ENCODE results near the gene CD19.
A peak's percentile ranks its signal among the peaks of the same experiment; 100 is the strongest.

Gene CD19

DNA sequence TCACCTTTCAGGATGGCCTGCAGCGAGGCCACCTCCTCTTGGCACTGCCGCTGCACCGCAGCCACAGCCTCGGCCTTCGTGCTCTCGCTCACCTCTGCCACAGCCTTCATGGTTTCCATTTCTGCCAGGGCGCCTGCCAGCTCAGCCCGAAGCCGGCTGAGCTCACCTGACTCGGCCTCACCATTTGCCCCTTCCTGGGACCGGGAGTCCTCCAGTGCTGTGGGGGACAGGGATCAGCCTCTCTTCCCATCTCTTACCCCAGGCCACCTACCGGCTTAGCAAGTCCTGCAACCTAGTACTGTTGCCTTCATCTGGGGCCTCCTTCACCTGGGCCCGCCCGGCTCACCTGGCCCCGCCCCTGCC lies 7.4 kb upstream of the CD19 start:
- no peak for TF ChIP-seq TAF1 (IDR thresholded peaks at IDR 0.05; ENCODE audit: borderline replicate concordance, insufficient read depth, low read length)
- no peak for TF ChIP-seq FOXP2 (optimal IDR thresholded peaks at IDR 0.05; ENCODE audit: borderline replicate concordance, extremely low read depth, extremely low read length, insufficient read depth)
- TF ChIP-seq SIN3A (IDR thresholded peaks at IDR 0.05; ENCODE audit: borderline replicate concordance, insufficient read depth, low read length) = no peak
- no peak for TF ChIP-seq POLR2AphosphoS5 (IDR thresholded peaks at IDR 0.05; ENCODE audit: low read depth, low read length)
- TF ChIP-seq, protein P1, sequence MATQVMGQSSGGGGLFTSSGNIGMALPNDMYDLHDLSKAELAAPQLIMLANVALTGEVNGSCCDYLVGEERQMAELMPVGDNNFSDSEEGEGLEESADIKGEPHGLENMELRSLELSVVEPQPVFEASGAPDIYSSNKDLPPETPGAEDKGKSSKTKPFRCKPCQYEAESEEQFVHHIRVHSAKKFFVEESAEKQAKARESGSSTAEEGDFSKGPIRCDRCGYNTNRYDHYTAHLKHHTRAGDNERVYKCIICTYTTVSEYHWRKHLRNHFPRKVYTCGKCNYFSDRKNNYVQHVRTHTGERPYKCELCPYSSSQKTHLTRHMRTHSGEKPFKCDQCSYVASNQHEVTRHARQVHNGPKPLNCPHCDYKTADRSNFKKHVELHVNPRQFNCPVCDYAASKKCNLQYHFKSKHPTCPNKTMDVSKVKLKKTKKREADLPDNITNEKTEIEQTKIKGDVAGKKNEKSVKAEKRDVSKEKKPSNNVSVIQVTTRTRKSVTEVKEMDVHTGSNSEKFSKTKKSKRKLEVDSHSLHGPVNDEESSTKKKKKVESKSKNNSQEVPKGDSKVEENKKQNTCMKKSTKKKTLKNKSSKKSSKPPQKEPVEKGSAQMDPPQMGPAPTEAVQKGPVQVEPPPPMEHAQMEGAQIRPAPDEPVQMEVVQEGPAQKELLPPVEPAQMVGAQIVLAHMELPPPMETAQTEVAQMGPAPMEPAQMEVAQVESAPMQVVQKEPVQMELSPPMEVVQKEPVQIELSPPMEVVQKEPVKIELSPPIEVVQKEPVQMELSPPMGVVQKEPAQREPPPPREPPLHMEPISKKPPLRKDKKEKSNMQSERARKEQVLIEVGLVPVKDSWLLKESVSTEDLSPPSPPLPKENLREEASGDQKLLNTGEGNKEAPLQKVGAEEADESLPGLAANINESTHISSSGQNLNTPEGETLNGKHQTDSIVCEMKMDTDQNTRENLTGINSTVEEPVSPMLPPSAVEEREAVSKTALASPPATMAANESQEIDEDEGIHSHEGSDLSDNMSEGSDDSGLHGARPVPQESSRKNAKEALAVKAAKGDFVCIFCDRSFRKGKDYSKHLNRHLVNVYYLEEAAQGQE (IDR thresholded peaks at IDR 0.05; ENCODE audit: insufficient read depth in 1 of 2, low read depth in 2 of 2, low read length in 2 of 2) = no peak

DNA sequence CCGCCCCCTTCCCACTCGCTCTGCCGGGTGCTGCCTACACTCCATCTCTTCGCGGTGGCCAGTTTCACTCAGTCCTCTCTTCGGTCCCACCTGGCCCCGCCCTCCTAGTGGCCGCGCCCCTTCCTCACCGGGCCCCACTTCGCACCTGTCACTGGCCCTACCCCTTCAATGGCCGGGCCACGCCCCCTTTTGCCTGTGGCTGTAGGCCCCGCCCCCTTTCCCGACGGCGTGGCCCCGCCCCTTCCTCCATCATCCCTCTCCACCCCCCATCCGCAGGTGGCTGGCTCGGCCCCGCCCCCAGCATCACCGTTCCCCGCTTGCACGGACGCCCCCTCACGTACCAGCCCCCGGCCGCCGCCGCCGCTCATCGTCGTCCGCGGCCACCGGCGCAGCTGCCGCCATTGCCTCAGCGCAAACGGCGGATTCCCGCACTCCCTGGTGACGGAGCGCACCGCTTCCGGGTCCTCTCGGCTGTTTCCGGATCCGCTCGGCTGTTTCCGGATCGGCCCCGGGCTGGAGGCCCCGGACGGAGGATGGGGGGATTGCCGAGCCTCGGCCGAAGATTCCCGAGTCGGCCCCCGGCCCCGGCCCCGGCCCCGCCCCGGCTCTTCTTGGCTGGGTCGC lies 6.9 kb upstream of the CD19 start, which contains the start of gene RABEP2:
Gene RABEP2, minus strand, starts transcription at position 477 of the 624 bp plus-strand sequence. Its CDS starts 75 bp downstream, at position 402.
- TF ChIP-seq SIN3A (IDR thresholded peaks at IDR 0.05; ENCODE audit: borderline replicate concordance, insufficient read depth, low read length) = no peak
- TF ChIP-seq, protein P1 (IDR thresholded peaks at IDR 0.05; ENCODE audit: insufficient read depth in 1 of 2, low read depth in 2 of 2, low read length in 2 of 2) = no peak
- TF ChIP-seq POLR2AphosphoS5 (IDR thresholded peaks at IDR 0.05; ENCODE audit: low read depth, low read length) = peak; percentile 12; the same call in 1 of the 2 replicates
- TF ChIP-seq TAF1 (IDR thresholded peaks at IDR 0.05; ENCODE audit: borderline replicate concordance, insufficient read depth, low read length) = no peak
- peak; percentile 10 for TF ChIP-seq FOXP2 (optimal IDR thresholded peaks at IDR 0.05; ENCODE audit: borderline replicate concordance, extremely low read depth, extremely low read length, insufficient read depth)

DNA sequence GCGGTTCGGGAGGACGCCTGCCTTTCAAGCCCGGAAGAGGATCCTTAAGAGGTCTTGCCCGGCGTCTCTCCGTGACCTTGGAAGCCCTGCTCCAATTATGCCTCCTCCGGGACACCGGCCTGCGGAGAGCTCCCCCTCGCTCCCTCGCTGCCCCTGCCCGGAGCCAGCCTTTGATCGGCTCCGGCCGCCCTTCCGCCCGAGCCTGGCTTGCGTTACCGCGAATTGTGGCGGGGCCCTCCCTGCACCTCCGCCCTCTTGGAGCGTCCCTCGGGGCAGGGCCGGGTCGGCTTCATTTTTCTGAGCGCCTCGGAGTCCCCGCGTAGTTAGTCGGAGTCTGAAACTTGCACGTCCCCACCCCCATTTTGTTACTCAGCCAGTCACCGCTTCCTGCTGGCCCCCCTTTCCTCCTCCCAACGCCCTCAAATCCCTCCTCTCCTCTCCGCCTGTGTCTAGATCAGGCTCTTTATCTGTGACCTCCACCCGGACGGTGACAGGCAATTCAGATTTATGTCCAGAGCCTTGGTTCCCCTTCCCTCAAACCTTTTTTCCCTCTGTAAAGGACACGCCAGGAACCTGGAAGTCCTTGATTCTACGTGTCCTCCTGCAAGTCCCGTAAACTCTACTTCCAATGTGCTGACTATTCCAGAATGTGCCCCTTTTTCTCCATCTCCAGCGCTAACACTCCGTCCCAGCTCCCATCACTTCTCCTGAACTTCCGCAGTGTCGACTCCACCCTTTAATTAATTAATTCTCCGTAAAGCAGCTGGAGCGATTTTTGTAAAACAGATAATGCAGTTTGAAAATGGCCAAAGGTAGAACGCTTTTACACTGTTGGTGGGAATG lies 6.2 kb upstream of the CD19 start:
- TF ChIP-seq SIN3A (IDR thresholded peaks at IDR 0.05; ENCODE audit: borderline replicate concordance, insufficient read depth, low read length) (no peak), POLR2AphosphoS5 (IDR thresholded peaks at IDR 0.05; ENCODE audit: low read depth, low read length) (peak; percentile 57; the same call in 1 of the 2 replicates), TAF1 (IDR thresholded peaks at IDR 0.05; ENCODE audit: borderline replicate concordance, insufficient read depth, low read length) (no peak), FOXP2 (optimal IDR thresholded peaks at IDR 0.05; ENCODE audit: borderline replicate concordance, extremely low read depth, extremely low read length, insufficient read depth) (peak; percentile 5)
- TF ChIP-seq, protein P1 (IDR thresholded peaks at IDR 0.05; ENCODE audit: insufficient read depth in 1 of 2, low read depth in 2 of 2, low read length in 2 of 2) = no peak

DNA sequence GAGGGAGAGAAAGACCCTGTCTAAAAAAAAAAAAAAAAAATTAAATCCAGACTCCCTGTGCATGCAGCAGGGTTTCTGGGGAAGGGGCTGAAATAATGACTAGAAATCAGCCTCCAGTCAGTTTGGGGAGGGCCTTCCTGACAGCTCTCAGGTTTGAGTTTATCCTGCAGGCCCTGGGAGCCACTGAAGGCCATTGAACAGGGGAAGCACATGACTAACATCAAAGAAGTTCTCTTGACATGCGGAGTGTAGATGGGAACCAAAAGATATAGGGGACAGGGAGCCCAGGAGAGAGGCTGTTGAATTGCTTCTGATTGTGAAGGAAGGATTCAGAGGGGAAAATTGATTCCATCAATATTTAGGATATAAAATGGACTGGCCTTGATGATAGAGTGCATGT lies 4.0 kb upstream of the CD19 start:
- TF ChIP-seq POLR2AphosphoS5 (IDR thresholded peaks at IDR 0.05; ENCODE audit: low read depth, low read length) = no peak
- TF ChIP-seq FOXP2 (optimal IDR thresholded peaks at IDR 0.05; ENCODE audit: borderline replicate concordance, extremely low read depth, extremely low read length, insufficient read depth) = no peak
- TF ChIP-seq, protein P1 (IDR thresholded peaks at IDR 0.05; ENCODE audit: insufficient read depth in 1 of 2, low read depth in 2 of 2, low read length in 2 of 2) = no peak
- TF ChIP-seq TAF1 (IDR thresholded peaks at IDR 0.05; ENCODE audit: borderline replicate concordance, insufficient read depth, low read length) = no peak
- TF ChIP-seq SIN3A (IDR thresholded peaks at IDR 0.05; ENCODE audit: borderline replicate concordance, insufficient read depth, low read length) = no peak
